Muscle of leg (tissue), 11 donors: Measurements from ENCODE around the gene SMNDC1. TPM values are rescaled to one million over a fixed set of nuclear protein-coding genes. Genes with fewer than 3 reads are reported as not detected.
"Not testable (repeated sequence)": the region's sequence is repeated elsewhere in the genome, so short reads cannot be mapped to it uniquely, and the experiment has no call there.

Experiments used
- DNase-seq: peaks from one replicate; pipeline ENCODE4 v3.0.0; 2013
- H3K27ac ChIP-seq: one replicate; pipeline ENCODE4 v1.5.1; 2013; ENCODE audit warnings: mild to moderate bottlenecking, low read length, control low read depth
- H3K27me3 ChIP-seq: one replicate; pipeline ENCODE4 v1.6.1; 2013; ENCODE audit warnings: low read length; ENCODE audit not compliant: control insufficient read depth, insufficient read depth
- H3K36me3 ChIP-seq: one replicate; pipeline ENCODE4 v1.6.1; 2013; ENCODE audit warnings: low read length; ENCODE audit not compliant: control insufficient read depth, insufficient read depth
- H3K4me1 ChIP-seq: one replicate; pipeline ENCODE4 v1.6.1; 2013; ENCODE audit warnings: low read length; ENCODE audit not compliant: control insufficient read depth, insufficient read depth
- H3K4me3 ChIP-seq: one replicate; pipeline ENCODE4 v1.5.1; 2013; ENCODE audit warnings: low read length, control low read depth
- H3K9me3 ChIP-seq: replicated peaks from 2 replicates; pipeline ENCODE4 v1.6.1; 2013; ENCODE audit warnings: low read depth, low read length; ENCODE audit not compliant: control insufficient read depth
- WGBS: methylation state at CpG from one replicate; pipeline ENCODE4 v1.1.5; 2013; ENCODE audit warnings: missing lambda C conversion rate; ENCODE audit not compliant: insufficient coverage; 5-methylcytosine and 5-hydroxymethylcytosine counted together
- polyA plus RNA-seq, 8 donors: library from polyadenylated mRNA; unstranded; fragments of 120-200 nt; gene quantifications; one replicate each; pipeline versions ENCODE4 v1.2.1 to v1.2.3, GENCODE V29; 2013; ENCODE audit warnings: inconsistent platforms in 1 of 8, low replicate concordance in 1 of 8; ENCODE audit not compliant: insufficient read length in 8 of 8, insufficient read depth in 1 of 8
- total RNA-seq: library from RNA; stranded (reverse); fragments of 120-200 nt; gene quantifications from one replicate; pipeline ENCODE4 v1.2.4, GENCODE V29; 2013

The SMNDC1 gene
- total and polyA plus RNA-seq, 9 donors = 8.6 to 39.0 (median 33.6) TPM

- no CpG with 5 or more reads among the region's 1 CpG for WGBS
- Histone ChIP-seq H3K27me3 (no peaks in the 10 kb centered on the region), H3K9me3 (no peaks in the 10 kb centered on the region), H3K4me3 (no peak overlapping the region), H3K27ac (no peak overlapping the region), H3K36me3 (no peaks in the 10 kb centered on the region), H3K4me1 (no peaks in the 10 kb centered on the region)
- peak; percentile 19 for DNase-seq
Observed at GRCh38 chr10:110260746-110261477, 43.8 kb downstream of the SMNDC1 start.

GRCh38 chr10:110259317-110259716 lies 45.4 kb downstream of the SMNDC1 start:
- Histone ChIP-seq H3K27ac (no peak overlapping the region), H3K4me1 (no peaks in the 10 kb centered on the region)

GRCh38 chr10:110258542-110258941 lies 46.2 kb downstream of the SMNDC1 start:
- H3K27me3 ChIP-seq = no peaks in the 10 kb centered on the region
- no CpG with 5 or more reads among the region's 1 CpG for WGBS
- H3K36me3 ChIP-seq = no peaks in the 10 kb centered on the region
- no peak overlapping the region for H3K4me3 ChIP-seq
- no peak overlapping the region for H3K27ac ChIP-seq
- no peaks in the 10 kb centered on the region for H3K9me3 ChIP-seq
- DNase-seq = no peak
- H3K4me1 ChIP-seq = no peaks in the 10 kb centered on the region

More at GRCh38 chr10:110259317-110259716, 45.4 kb downstream of the SMNDC1 start:
- Histone ChIP-seq H3K36me3 (no peaks in the 10 kb centered on the region), H3K27me3 (no peaks in the 10 kb centered on the region), H3K9me3 (no peaks in the 10 kb centered on the region), H3K4me3 (no peak overlapping the region)
- DNase-seq = no peak

GRCh38 chr10:110254467-110254866 lies 50.3 kb downstream of the SMNDC1 start:
- no peaks in the 10 kb centered on the region for H3K9me3 ChIP-seq
- DNase-seq = no peak
- no peak overlapping the region for H3K4me3 ChIP-seq
- H3K4me1 ChIP-seq = no peaks in the 10 kb centered on the region
- no peaks in the 10 kb centered on the region for H3K36me3 ChIP-seq
- H3K27ac ChIP-seq = no peak overlapping the region
- H3K27me3 ChIP-seq = no peaks in the 10 kb centered on the region

- H3K27me3 ChIP-seq = no peaks in the 10 kb centered on the region
- H3K4me3 ChIP-seq = no peak overlapping the region
- no peaks in the 10 kb centered on the region for H3K9me3 ChIP-seq
- DNase-seq = no peak
- WGBS = 88% methylated on average over 1 of the region's 1 CpG
- H3K36me3 ChIP-seq = no peaks in the 10 kb centered on the region
- no peaks in the 10 kb centered on the region for H3K4me1 ChIP-seq
- no peak overlapping the region for H3K27ac ChIP-seq
Observed at GRCh38 chr10:110252151-110252550, 52.6 kb downstream of the SMNDC1 start.

- H3K4me3 ChIP-seq, H3K36me3 ChIP-seq, H3K27ac ChIP-seq, DNase-seq, H3K27me3 ChIP-seq, H3K4me1 ChIP-seq, H3K9me3 ChIP-seq: not testable (repeated sequence)
- WGBS = 85% methylated on average over 1 of the region's 1 CpG
Observed at GRCh38 chr10:110251392-110251791, 53.3 kb downstream of the SMNDC1 start.

GRCh38 chr10:110249489-110249888 lies 55.2 kb downstream of the SMNDC1 start:
- H3K27me3 ChIP-seq = not testable (repeated sequence)

GRCh38 chr10:110247833-110248232 lies 56.9 kb downstream of the SMNDC1 start:
- not testable (repeated sequence) for H3K27ac ChIP-seq, H3K9me3 ChIP-seq, DNase-seq, H3K27me3 ChIP-seq, H3K36me3 ChIP-seq, H3K4me1 ChIP-seq, H3K4me3 ChIP-seq
- no CpG with 5 or more reads among the region's 5 CpGs for WGBS

More at GRCh38 chr10:110249489-110249888, 55.2 kb downstream of the SMNDC1 start:
- H3K4me3 ChIP-seq, H3K4me1 ChIP-seq, H3K36me3 ChIP-seq, H3K27ac ChIP-seq, H3K9me3 ChIP-seq, DNase-seq: not testable (repeated sequence)
- no CpG with 5 or more reads among the region's 1 CpG for WGBS

- WGBS = no CpG with 5 or more reads among the region's 3 CpGs
Observed at GRCh38 chr10:110244550-110244949, 60.2 kb downstream of the SMNDC1 start.

GRCh38 chr10:110242511-110242910 lies 62.2 kb downstream of the SMNDC1 start:
- DNase-seq = no peak
- Histone ChIP-seq H3K27me3 (no peaks in the 10 kb centered on the region), H3K4me3 (no peak overlapping the region), H3K4me1 (no peaks in the 10 kb centered on the region), H3K36me3 (peaks cover 7% of the 10 kb centered on the region), H3K9me3 (no peaks in the 10 kb centered on the region), H3K27ac (no peak overlapping the region)
- WGBS = no CpG with 5 or more reads among the region's 1 CpG

More at GRCh38 chr10:110244550-110244949, 60.2 kb downstream of the SMNDC1 start:
- Histone ChIP-seq H3K36me3 (no peaks in the 10 kb centered on the region), H3K4me1 (no peaks in the 10 kb centered on the region), H3K27me3 (no peaks in the 10 kb centered on the region), H3K4me3 (no peak overlapping the region), H3K9me3 (no peaks in the 10 kb centered on the region), H3K27ac (no peak overlapping the region)
- no peak for DNase-seq

- no peak for DNase-seq
- no peaks in the 10 kb centered on the region for H3K9me3 ChIP-seq
- no peak overlapping the region for H3K27ac ChIP-seq
- no peaks in the 10 kb centered on the region for H3K4me1 ChIP-seq
- WGBS = 67% methylated on average over 1 of the region's 2 CpGs
- H3K27me3 ChIP-seq = no peaks in the 10 kb centered on the region
- H3K36me3 ChIP-seq = peaks cover 8% of the 10 kb centered on the region
- no peak overlapping the region for H3K4me3 ChIP-seq
Observed at GRCh38 chr10:110241841-110242240, 62.9 kb downstream of the SMNDC1 start.
